ENCODE data around the gene CDK3.
"Not testable (repeated sequence)": the region's sequence is repeated elsewhere in the genome, so short reads cannot be mapped to it uniquely, and the experiment has no call there.

CDK3 gene

GRCh38 chr17:76000755-76001521 is at the start of gene CDK3:
Gene CDK3, plus strand, starts transcription at chr17:76000855. Its CDS starts 571 bp downstream, at chr17:76001426.
- DNase-seq (ENCODE audit: low read depth), result no peak

DNA sequence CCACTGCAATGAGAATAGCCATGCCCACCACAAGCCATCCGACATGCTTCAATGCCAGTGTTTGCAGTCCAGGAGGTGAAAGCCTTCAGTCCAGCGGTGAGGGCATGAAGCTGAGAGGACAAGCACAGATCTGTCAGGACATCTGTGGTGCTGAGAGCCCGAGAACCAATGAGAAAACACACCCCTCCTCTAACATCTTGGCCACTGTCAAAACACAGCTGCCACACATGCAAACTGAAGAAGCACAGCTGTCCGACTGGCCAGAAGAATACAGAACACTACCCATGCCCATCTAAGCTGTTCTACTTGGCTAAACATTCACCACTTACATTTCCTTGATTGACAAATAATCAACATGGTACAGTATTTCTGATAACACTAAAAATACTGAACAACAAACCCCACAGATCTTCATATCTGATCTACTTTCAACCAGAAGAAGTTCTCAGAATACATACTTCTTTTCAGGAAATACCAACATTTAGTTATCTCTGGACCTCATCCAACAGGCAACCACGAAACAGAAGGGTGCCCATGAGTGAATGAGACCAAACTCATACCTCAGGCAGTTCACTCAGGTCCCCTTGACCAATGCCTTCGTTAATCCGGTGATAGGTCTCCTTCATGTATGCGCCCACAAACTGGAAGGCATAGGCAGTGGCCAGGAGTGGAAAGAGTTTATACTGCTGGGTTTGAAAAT is 49.6 kb upstream of the CDK3 start:
- no peak for DNase-seq (ENCODE audit: low read depth)

DNA sequence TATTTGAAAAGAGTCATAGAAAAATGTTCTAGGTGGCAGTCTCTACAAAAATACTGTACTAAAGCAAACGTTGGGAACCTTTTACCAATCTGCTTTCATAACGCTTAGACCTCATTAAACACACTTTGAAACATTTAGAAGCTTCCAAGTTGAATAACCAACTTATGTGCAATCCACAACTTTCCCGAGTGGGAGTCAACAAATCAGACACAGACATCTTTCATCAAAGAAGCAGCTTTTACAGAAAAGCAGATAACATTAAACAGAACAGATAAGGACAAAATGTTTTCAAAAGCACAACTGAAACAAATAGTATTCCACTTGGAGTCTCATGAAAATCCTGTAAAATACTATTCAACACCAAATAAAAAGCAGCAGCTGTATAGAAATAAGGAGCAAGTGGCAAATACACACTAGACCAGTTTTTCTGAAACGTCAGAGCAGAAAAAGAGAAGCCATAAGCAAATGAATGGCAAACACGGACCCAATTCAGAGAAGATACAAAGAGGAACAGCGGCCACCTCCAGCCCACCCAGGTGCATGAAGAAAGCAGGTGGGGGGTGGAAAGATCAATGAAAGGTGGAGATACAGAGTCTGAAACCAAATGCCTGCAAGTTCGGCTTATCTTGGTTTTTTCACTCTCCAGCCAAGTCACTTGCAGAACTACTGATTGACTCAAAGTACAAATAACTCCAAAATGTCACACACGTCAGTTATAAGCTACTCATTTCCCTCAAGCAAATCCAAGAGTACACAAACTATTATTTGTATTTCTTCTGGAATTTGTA is 41.4 kb upstream of the CDK3 start:
- DNase-seq (ENCODE audit: low read depth), result no peak

DNA sequence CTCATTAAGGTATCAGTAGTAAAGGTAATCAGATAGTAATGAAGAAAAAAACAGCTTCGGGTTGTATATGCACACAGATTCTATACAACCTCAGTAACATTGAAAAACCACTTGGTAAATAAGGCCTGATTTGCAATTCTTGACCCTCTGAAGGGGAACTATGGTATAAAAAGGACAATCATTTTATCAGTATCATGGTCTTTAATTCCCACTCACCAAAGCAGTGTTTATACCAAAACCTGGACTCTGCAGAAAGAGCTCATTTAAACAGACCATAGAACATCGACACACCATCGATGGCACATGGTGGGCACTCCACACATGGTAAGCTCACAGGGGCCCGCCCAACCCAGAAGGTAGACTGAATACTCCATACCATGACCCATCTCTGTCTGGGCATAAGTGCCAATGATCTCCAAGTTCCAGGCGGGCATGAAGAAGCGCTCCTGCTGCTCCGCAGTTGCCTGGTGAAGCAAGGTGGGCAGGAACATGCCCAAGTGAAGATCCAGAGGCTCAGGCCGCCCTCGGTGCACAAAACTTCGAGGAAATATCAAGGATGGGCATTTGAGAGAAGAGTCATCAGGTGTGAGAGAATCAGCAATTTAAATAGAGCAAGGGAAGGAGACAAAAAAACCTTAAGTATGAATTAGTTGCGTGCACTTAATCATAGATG is 40.7 kb upstream of the CDK3 start:
- DNase-seq (ENCODE audit: low read depth), result no peak

- no peak for DNase-seq (ENCODE audit: low read depth)
Measured at GRCh38 chr17:75965468-75965867, 35.2 kb upstream of the CDK3 start.

DNA sequence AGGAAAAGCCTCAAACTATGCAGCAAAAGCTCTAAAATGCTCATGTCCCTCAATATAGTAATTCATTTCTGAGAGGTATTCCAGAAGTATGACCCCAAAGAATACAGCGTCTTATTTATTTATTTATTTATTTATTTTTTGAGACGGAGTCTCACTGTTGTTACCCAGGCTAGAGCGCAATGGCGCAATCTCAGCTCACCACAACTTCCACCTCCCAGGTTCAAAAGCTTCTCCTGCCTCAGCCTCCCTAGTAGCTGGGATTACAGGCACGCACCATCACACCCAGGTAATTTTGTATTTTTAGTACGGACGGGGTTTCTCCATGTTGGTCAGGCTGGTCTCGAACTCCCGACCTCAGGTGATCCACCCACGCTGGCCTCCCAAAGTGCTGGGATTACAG is 31.6 kb upstream of the CDK3 start:
- DNase-seq (ENCODE audit: low read depth), result not testable (repeated sequence)

- DNase-seq (ENCODE audit: low read depth), result no peak
Measured at GRCh38 chr17:75970011-75970523, 30.6 kb upstream of the CDK3 start.

- DNase-seq (ENCODE audit: low read depth), result no peak
Measured at GRCh38 chr17:75970626-75971025, 30.0 kb upstream of the CDK3 start.

DNA sequence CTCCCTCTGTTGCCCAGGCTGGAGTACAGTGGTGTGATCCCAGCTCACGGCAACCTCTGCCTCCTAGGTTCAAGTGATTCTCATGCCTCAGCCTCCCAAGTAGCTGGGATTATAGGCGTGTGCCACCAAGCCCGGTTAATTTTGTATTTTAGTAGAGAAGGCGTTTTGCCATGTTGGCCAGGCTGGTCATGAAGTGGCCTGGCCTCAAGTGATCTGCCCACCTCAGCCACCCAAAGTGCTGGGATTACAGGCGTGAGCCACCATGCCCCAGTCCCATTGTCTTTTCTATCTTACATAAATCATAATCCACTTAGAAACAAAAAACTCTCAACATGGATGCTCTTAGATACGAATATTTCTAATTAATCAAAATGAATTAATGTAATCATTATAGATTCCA is 25.5 kb upstream of the CDK3 start:
- not testable (repeated sequence) for DNase-seq (ENCODE audit: low read depth)

DNA sequence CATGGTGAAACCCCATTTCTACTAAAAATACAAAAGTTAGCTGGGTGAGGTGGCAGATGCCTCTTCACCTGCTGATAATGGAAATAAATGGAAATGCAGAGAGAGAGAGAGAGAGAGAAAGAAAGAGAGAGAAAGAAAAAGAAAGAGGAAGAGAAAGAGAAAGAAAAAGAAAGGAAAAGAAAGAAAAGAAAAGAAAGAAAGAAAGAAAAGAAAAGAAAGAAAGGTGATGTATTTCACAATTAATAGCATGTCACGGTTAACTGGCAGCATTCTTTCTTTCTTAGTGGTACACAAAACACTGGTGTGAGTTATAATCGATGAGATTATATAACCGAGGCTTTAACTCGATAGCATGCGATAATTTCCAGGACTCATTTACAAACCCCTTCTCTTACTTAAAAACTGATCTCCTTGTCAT is 24.9 kb upstream of the CDK3 start:
- DNase-seq (ENCODE audit: low read depth), result no peak

GRCh38 chr17:75976175-75976848 is 24.3 kb upstream of the CDK3 start:
- no peak for DNase-seq (ENCODE audit: low read depth)

GRCh38 chr17:75978938-75979704 is 21.5 kb upstream of the CDK3 start, which contains the start of the genes ACOX1 and TEN1:
Gene ACOX1, minus strand, starts transcription at chr17:75979166. Its CDS starts 93 bp downstream, at chr17:75979073.
Gene TEN1, plus strand, starts transcription at chr17:75979240. Its CDS starts 6,953 bp downstream, at chr17:75986193.
- DNase-seq (ENCODE audit: low read depth), result peak; percentile 78

DNA sequence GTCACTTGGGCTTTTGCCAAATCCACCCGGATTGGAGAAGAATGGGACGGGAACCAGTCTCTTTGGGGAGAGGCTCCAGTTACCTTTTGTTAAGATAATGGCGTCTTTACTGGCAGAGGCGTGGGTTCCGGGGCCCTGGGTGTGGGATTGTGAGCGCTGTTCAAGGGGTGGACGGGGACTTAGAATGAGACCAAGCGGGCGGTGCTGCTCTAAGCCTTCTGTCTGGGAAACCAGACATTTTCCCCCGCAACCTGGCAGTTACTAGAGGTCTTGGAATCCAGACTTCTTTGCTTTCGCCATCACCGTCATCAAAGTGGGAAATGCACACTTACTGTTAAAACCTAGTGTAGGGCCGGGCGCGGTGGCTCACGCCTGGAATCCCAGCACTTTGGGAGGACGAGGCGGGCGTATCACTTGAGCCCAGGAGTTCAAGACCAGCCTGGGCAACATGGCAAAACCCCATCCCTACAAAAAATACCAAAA is 20.9 kb upstream of the CDK3 start:
- DNase-seq (ENCODE audit: low read depth), result no peak

DNA sequence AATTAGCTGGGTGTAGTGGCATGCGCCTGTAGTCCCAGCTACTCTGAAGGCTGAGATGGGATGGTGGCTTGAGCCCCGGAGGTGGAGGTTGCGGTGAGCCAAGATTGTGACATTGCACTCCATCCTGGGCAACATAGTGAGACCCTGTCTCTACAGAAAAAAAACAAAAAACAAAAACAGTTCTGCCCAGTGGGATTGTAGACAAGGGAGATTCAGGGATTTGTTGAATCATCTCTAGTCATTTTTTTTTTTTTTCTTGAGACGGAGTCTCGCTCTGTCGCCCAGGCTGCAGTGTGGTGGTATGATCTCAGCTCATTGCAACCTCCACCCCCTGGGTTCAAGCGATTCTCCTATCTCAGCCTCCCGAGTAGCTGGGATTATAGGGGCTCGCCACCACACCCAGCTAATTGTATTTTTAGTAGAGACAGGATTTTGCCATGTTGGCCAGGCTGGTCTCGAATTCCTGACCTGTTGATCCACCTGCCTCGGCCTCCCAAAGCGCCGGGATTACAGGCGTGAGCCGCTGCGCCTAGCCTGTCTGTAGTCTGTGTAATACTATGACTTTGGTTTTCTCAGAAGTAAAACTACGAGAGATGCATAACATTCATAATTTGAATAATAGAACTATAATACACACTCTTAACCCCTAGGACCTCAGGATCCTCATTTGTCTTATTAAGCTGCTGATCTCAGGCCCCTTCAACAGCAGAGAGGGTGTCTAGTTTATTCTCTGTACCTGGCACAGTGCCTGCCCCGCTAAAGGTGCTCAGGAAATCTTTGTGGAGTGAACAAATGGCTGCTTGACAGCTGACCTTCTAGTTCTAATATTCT is 20.3 kb upstream of the CDK3 start:
- DNase-seq (ENCODE audit: low read depth), result no peak

DNA sequence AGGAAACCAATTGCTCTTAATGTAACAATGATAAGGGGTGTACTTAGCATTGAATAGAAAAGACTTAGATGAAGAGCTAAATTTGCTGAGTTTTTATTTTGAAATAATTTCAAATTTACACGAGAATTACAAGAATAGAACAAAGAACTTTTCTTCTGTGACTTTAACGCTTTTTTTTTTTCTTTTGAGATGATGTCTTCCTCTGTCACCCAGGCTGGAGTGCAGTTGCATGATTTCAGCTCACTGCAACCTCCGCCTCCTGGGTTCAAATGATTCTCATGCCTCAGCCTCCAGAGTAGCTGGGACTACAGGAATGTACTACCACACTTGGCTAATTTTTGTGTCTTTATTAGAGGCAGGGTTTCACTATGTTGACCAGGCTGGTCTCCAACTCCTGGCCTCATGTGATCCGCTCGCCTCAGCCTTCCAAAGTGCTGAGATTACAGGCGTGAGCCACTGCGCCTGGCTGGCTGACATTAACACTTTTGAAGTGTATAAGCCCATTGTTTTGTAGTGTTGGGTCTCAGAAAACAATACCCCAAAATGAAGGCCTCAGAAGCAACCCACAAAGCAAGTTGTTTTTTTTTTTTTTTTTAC is 19.5 kb upstream of the CDK3 start:
- no peak for DNase-seq (ENCODE audit: low read depth)

- DNase-seq (ENCODE audit: low read depth), result no peak
Measured at GRCh38 chr17:75983501-75984181, 17.0 kb upstream of the CDK3 start.

DNA sequence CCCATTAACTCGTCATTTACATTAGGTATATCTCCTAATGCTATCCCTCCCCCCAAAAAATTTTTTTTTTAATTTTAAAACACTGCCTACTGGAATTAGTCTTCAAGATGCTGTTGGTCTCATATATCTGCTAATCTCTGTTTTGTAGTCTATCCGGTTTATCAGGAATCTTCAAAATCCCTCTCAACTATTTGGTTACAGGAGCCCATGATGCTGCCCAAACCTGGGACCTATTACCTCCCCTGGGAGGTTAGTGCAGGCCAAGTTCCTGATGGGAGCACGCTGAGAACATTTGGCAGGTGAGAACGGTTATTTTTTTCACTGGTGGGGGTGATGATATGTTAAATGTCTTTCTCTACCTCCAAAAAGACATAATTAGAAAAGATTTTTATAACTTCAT is 14.7 kb upstream of the CDK3 start:
- no peak for DNase-seq (ENCODE audit: low read depth)

- DNase-seq (ENCODE audit: low read depth), result no peak
Measured at GRCh38 chr17:75987041-75987440, 13.6 kb upstream of the CDK3 start.

All from HS-27A (cell line).